HEK293 (cell line): ENCODE measurements around the gene CLIC3.

ENCODE experiments used
- CTCF ChIA-PET: fragments of 350-600 bp; formaldehyde crosslinking; extraction: SDS; loops from one replicate; lab custom pipeline; 2021; ENCODE audit warnings: antibody characterized with exemption; lab: Yijun Ruan, JAX
- POLR2A ChIA-PET: fragments of 300-600 bp; formaldehyde crosslinking; extraction: SDS; loops from one replicate; lab custom pipeline; 2020; ENCODE audit warnings: antibody characterized with exemption, inconsistent platforms; lab: Yijun Ruan, JAX
- H3K27ac ChIP-seq: fragments of 200-500 bp; sonication (Bioruptor generic); 2 replicates; pipeline ENCODE4 v1.5.1; 2014; ENCODE audit warnings: low read depth, low read length, control low read depth, inconsistent platforms; ENCODE audit errors: extremely low read depth
- H3K36me3 ChIP-seq, 2 experiments: fragments of 200-500 bp in 1 of 2; sonication (Bioruptor generic) in 1 of 2; 1 replicate in 1 of 2; 2 replicates in 1 of 2; pipeline ENCODE4 v1.5.1; 2014 to 2017; ENCODE audit warnings: inconsistent platforms in 2 of 2, low read length in 2 of 2; ENCODE audit not compliant: control insufficient read depth in 2 of 2, insufficient read depth in 1 of 2
- H3K4me1 ChIP-seq: fragments of 200-500 bp; sonication (Bioruptor generic); 2 replicates; pipeline ENCODE4 v1.5.1; 2014; ENCODE audit warnings: mild to moderate bottlenecking, low read length, inconsistent platforms; ENCODE audit not compliant: control insufficient read depth, insufficient read depth
- H3K4me3 ChIP-seq: 2 replicates; pipeline ENCODE4 v1.5.1; 2011; ENCODE audit warnings: low read depth, mild to moderate bottlenecking, control low read depth, low read length, moderate library complexity
- H3K9me3 ChIP-seq: fragments of 200-500 bp; sonication (Bioruptor generic); 2 replicates; pipeline ENCODE4 v1.5.1; 2014; ENCODE audit warnings: low read depth, low read length, inconsistent platforms; ENCODE audit not compliant: control insufficient read depth, insufficient read depth
- EGR2 ChIP-seq: fragments of 450-650 bp; formaldehyde crosslinking; IDR thresholded peaks from 2 replicates; pipeline ENCODE4 v1.5.1; 2016; ENCODE audit warnings: low read depth, missing biosample characterization, missing genetic modification characterization
- FEZF1 ChIP-seq: fragments of 450-650 bp; formaldehyde crosslinking; IDR thresholded peaks from 2 replicates; pipeline ENCODE4 v1.5.1; 2016; ENCODE audit warnings: missing biosample characterization, missing genetic modification characterization
- SALL2 ChIP-seq: fragments of 450-650 bp; formaldehyde crosslinking; IDR thresholded peaks from 2 replicates; pipeline ENCODE4 v1.5.0; 2017; ENCODE audit warnings: missing biosample characterization, mild to moderate bottlenecking, missing genetic modification characterization, borderline replicate concordance
- SCRT2 ChIP-seq: fragments of 450-650 bp; formaldehyde crosslinking; IDR thresholded peaks from 2 replicates; pipeline ENCODE4 v1.5.1; 2016; ENCODE audit warnings: missing biosample characterization, missing genetic modification characterization
- ZBTB20 ChIP-seq: fragments of 450-650 bp; formaldehyde crosslinking; IDR thresholded peaks from 2 replicates; pipeline ENCODE4 v1.5.1; 2016; ENCODE audit warnings: missing biosample characterization, missing genetic modification characterization
- ZFHX2 ChIP-seq: fragments of 450-650 bp; formaldehyde crosslinking; conservative IDR thresholded peaks from 2 replicates; pipeline ENCODE4 v1.5.1; 2016; ENCODE audit warnings: missing biosample characterization, missing genetic modification characterization
- ZFP37 ChIP-seq: fragments of 450-650 bp; formaldehyde crosslinking; IDR thresholded peaks from 2 replicates; pipeline ENCODE4 v1.5.1; 2016; ENCODE audit warnings: missing biosample characterization, missing genetic modification characterization
- ZFP69B ChIP-seq: fragments of 450-650 bp; formaldehyde crosslinking; IDR thresholded peaks from 2 replicates; pipeline ENCODE4 v1.5.1; 2016; ENCODE audit warnings: missing biosample characterization, missing genetic modification characterization
- ZNF121 ChIP-seq: fragments of 450-650 bp; formaldehyde crosslinking; IDR thresholded peaks from 2 replicates; pipeline ENCODE4 v1.5.1; 2016; ENCODE audit warnings: missing biosample characterization, missing genetic modification characterization
- ZNF157 ChIP-seq: fragments of 450-650 bp; formaldehyde crosslinking; IDR thresholded peaks from 2 replicates; pipeline ENCODE4 v1.5.1; 2016; ENCODE audit warnings: missing biosample characterization, missing genetic modification characterization
- ZNF2 ChIP-seq: fragments of 450-650 bp; formaldehyde crosslinking; IDR thresholded peaks from 2 replicates; pipeline ENCODE4 v1.5.1; 2016; ENCODE audit warnings: missing biosample characterization, missing genetic modification characterization
- ZNF202 ChIP-seq: fragments of 450-650 bp; formaldehyde crosslinking; IDR thresholded peaks from 2 replicates; pipeline ENCODE4 v1.5.1; 2016; ENCODE audit warnings: missing biosample characterization, missing genetic modification characterization, borderline replicate concordance
- ZNF341 ChIP-seq: fragments of 450-650 bp; formaldehyde crosslinking; IDR thresholded peaks from 2 replicates; pipeline ENCODE4; 2016; ENCODE audit warnings: low read depth, missing biosample characterization, missing genetic modification characterization
- ZNF350 ChIP-seq: fragments of 450-650 bp; formaldehyde crosslinking; IDR thresholded peaks from 2 replicates; pipeline ENCODE4 v1.5.0; 2017; ENCODE audit warnings: missing biosample characterization, mild to moderate bottlenecking, missing genetic modification characterization
- ZNF394 ChIP-seq: fragments of 450-650 bp; formaldehyde crosslinking; IDR thresholded peaks from 2 replicates; pipeline ENCODE4 v1.5.1; 2016; ENCODE audit warnings: missing biosample characterization, missing genetic modification characterization, mild to moderate bottlenecking, moderate library complexity, borderline replicate concordance
- ZNF600 ChIP-seq: fragments of 450-650 bp; formaldehyde crosslinking; IDR thresholded peaks from 2 replicates; pipeline ENCODE4 v1.5.1; 2016; ENCODE audit warnings: missing biosample characterization, missing genetic modification characterization
- ZNF626 ChIP-seq: fragments of 450-650 bp; sonication (Bioruptor Pico); formaldehyde crosslinking; IDR thresholded peaks from 2 replicates; pipeline ENCODE4 v1.5.1; 2018; ENCODE audit warnings: missing biosample characterization, missing genetic modification characterization, inconsistent platforms
- ZNF768 ChIP-seq: fragments of 450-650 bp; formaldehyde crosslinking; IDR thresholded peaks from 2 replicates; pipeline ENCODE4 v1.5.1; 2018; ENCODE audit warnings: missing biosample characterization, mild to moderate bottlenecking, missing genetic modification characterization
- ZSCAN16 ChIP-seq: fragments of 450-650 bp; formaldehyde crosslinking; IDR thresholded peaks from 2 replicates; pipeline ENCODE4 v1.5.1; 2016; ENCODE audit warnings: missing biosample characterization, missing genetic modification characterization
- ZXDB ChIP-seq: fragments of 450-650 bp; formaldehyde crosslinking; IDR thresholded peaks from 2 replicates; pipeline ENCODE4 v1.5.1; 2016; ENCODE audit warnings: missing biosample characterization, missing genetic modification characterization
- TF ChIP-seq, protein P1 (sequence below): fragments of 450-650 bp; formaldehyde crosslinking; IDR thresholded peaks from 2 replicates; pipeline ENCODE4 v1.5.1; 2017; ENCODE audit warnings: missing biosample characterization, mild to moderate bottlenecking, missing genetic modification characterization, moderate library complexity
- TF ChIP-seq, protein P2 (sequence below): fragments of 450-650 bp; formaldehyde crosslinking; IDR thresholded peaks from 2 replicates; pipeline ENCODE4 v1.5.1; 2017; ENCODE audit warnings: missing biosample characterization, missing genetic modification characterization
- TF ChIP-seq, protein P3 (sequence below): fragments of 450-650 bp; formaldehyde crosslinking; IDR thresholded peaks from 2 replicates; pipeline ENCODE4 v1.5.1; 2017; ENCODE audit warnings: missing biosample characterization, missing genetic modification characterization
- TF ChIP-seq, protein P4 (sequence below): IDR thresholded peaks from 2 replicates; pipeline ENCODE4 v1.6.1; 2011; ENCODE audit warnings: mild to moderate bottlenecking, low read depth, low read length, borderline replicate concordance

CLIC3 gene

DNA sequence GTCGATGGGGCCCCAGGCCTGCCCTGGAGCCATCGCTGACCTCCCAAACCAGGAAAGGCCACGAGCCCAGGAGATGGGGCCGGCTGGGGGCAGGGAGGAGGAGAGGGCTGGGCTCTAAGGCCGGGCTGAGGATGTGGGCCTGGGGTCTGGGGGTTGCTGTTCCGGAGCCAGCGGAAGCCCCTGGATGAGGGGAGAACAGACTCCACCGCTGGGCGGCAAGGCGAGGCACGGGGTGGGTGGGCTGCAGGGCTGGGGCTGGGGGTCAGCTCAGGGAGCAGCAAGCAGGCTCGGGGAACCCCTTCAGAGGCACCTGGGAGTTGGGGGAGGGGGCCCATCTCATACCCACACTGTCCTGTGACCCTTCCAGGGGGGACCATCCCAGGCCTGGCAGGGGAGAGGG, 32.6 kb downstream of the CLIC3 start:
- ChIA-PET POLR2A (no interaction called here), CTCF (interaction anchor here (0.6 to 2.1 kb wide), 4 partner anchors 13 to 181 kb away, joined by 3 to 9 read pairs (median 3); partner anchors contain the start of gene PTGDS)
- H3K36me3 ChIP-seq: no peaks in the 10 kb centered on the region
- no peaks in the 10 kb centered on the region for H3K4me1 ChIP-seq
- H3K9me3 ChIP-seq: no peaks in the 10 kb centered on the region
- H3K4me3 ChIP-seq: no peak overlapping the region
- H3K27ac ChIP-seq: no peak overlapping the region
- TF ChIP-seq ZSCAN16 (no peak), SCRT2 (tag by site-specific recombination) (no peak), SALL2 (tag by site-specific recombination) (no peak), ZXDB (tag by site-specific recombination) (no peak)

DNA sequence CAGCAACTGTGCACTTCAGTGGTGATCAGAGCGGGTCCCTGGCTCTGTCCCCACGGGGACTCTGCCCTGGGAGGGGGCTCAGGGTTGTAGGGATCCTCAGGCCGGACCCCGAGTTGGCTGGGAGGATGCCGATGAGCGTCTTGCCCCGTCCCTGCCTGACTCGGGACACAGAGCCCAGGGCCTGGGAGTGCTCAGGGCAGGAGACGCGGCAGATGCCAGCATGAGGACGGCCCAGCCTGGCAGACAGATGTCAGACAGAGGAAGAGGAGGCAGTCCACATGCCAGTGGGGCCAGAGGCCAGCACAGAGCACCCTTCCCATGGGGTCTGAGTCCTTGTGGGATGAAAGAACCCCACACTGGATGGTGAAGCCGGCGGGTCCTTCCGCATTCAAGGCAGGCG, 33.0 kb downstream of the CLIC3 start:
- ChIA-PET CTCF (interaction anchor here (1.0 to 2.1 kb wide), 2 partner anchors 16 to 180 kb away, joined by 3 to 9 read pairs; no protein-coding TSS in a partner anchor), POLR2A (no interaction called here)
- Histone ChIP-seq H3K4me3 (no peak overlapping the region), H3K36me3 (no peaks in the 10 kb centered on the region), H3K9me3 (no peaks in the 10 kb centered on the region), H3K4me1 (no peaks in the 10 kb centered on the region), H3K27ac (no peak overlapping the region)
- TF ChIP-seq ZFP37 (tag by site-specific recombination): no peak
- TF ChIP-seq ZNF157 (tag by site-specific recombination): no peak
- no peak for TF ChIP-seq ZNF600
- 0 out of 2 replicates have a peak, but pooled peaks have one; percentile 0 for TF ChIP-seq ZFP69B (tag by site-specific recombination)
- TF ChIP-seq ZNF394 (tag by site-specific recombination): no peak
- peak; percentile 52 for TF ChIP-seq ZBTB20 (tag by site-specific recombination)

DNA sequence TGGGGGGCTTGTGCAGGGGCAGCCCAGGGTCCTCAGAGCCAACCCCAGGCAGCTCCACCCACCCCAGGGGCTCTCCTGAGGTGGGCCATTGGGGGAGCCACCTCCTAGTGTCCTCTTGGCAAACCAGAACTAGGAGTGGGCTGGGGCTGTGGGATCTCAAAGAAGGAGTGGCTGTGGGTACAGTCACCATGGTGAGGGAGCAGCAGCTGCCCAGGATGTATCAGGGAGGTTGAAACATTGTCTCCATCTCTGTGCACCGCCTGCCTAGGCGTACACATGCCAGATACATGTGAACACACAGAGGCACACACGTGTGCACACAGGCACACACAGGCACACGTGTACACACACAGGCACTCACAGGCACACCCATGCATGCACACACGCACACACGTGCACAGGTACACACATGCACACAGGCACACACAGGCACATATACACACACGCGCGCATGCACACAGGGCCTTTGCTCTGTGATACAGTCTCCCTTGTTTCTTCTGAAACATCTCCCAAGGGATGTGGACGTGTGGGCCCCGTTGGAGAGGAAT, 33.6 kb downstream of the CLIC3 start:
- no peak overlapping the region for H3K27ac ChIP-seq
- ChIA-PET CTCF (interaction anchor here (0.7 to 2.1 kb wide), 3 partner anchors 15 to 180 kb away, joined by 3 to 9 read pairs (median 3); no protein-coding TSS in a partner anchor), POLR2A (no interaction called here)
- no peaks in the 10 kb centered on the region for H3K4me1 ChIP-seq
- no peaks in the 10 kb centered on the region for H3K9me3 ChIP-seq
- no peak overlapping the region for H3K4me3 ChIP-seq
- H3K36me3 ChIP-seq: no peaks in the 10 kb centered on the region
- TF ChIP-seq EGR2 (tag by site-specific recombination): 0 out of 2 replicates have a peak, but pooled peaks have one; percentile 9
- TF ChIP-seq ZNF626 (tag by site-specific recombination): no peak
- TF ChIP-seq, protein P1, sequence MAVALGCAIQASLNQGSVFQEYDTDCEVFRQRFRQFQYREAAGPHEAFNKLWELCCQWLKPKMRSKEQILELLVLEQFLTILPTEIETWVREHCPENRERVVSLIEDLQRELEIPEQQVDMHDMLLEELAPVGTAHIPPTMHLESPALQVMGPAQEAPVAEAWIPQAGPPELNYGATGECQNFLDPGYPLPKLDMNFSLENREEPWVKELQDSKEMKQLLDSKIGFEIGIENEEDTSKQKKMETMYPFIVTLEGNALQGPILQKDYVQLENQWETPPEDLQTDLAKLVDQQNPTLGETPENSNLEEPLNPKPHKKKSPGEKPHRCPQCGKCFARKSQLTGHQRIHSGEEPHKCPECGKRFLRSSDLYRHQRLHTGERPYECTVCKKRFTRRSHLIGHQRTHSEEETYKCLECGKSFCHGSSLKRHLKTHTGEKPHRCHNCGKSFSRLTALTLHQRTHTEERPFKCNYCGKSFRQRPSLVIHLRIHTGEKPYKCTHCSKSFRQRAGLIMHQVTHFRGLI (tag by site-specific recombination): no peak
- TF ChIP-seq, protein P2, sequence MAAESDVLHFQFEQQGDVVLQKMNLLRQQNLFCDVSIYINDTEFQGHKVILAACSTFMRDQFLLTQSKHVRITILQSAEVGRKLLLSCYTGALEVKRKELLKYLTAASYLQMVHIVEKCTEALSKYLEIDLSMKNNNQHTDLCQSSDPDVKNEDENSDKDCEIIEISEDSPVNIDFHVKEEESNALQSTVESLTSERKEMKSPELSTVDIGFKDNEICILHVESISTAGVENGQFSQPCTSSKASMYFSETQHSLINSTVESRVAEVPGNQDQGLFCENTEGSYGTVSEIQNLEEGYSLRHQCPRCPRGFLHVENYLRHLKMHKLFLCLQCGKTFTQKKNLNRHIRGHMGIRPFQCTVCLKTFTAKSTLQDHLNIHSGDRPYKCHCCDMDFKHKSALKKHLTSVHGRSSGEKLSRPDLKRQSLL (tag by site-specific recombination): no peak
- TF ChIP-seq ZNF768: no peak
- TF ChIP-seq ZNF600: no peak
- no peak for TF ChIP-seq ZNF2 (tag by site-specific recombination)
- no peak for TF ChIP-seq ZNF121 (tag by site-specific recombination)
- no peak for TF ChIP-seq FEZF1
- peak; percentile 48; the same call in 1 of the 2 replicates for TF ChIP-seq ZFP69B (tag by site-specific recombination)
- no peak for TF ChIP-seq ZNF341
- TF ChIP-seq ZNF350: no peak
- TF ChIP-seq, protein P3, sequence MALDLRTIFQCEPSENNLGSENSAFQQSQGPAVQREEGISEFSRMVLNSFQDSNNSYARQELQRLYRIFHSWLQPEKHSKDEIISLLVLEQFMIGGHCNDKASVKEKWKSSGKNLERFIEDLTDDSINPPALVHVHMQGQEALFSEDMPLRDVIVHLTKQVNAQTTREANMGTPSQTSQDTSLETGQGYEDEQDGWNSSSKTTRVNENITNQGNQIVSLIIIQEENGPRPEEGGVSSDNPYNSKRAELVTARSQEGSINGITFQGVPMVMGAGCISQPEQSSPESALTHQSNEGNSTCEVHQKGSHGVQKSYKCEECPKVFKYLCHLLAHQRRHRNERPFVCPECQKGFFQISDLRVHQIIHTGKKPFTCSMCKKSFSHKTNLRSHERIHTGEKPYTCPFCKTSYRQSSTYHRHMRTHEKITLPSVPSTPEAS (tag by site-specific recombination): peak; percentile 94
- TF ChIP-seq, protein P4, sequence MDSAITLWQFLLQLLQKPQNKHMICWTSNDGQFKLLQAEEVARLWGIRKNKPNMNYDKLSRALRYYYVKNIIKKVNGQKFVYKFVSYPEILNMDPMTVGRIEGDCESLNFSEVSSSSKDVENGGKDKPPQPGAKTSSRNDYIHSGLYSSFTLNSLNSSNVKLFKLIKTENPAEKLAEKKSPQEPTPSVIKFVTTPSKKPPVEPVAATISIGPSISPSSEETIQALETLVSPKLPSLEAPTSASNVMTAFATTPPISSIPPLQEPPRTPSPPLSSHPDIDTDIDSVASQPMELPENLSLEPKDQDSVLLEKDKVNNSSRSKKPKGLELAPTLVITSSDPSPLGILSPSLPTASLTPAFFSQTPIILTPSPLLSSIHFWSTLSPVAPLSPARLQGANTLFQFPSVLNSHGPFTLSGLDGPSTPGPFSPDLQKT: no peak
- 0 out of 2 replicates have a peak, but pooled peaks have one; percentile 7 for TF ChIP-seq ZFHX2 (tag by site-specific recombination)
- TF ChIP-seq ZNF202 (tag by site-specific recombination): no peak
